Activated CD8-positive, alpha-beta T cell treated with anti-CD3 and anti-CD28 coated beads, Interleukin-2, amount 10 ng/mL, durations not matched to agents 7 days and 5 days (primary cell): Measurements from ENCODE around the gene ABCC2. TPM values are rescaled to one million over a fixed set of nuclear protein-coding genes. Genes with fewer than 3 reads are reported as not detected.
"Not testable (repeated sequence)": the region's sequence is repeated elsewhere in the genome, so short reads cannot be mapped to it uniquely, and the experiment has no call there.

Experiments used
- ATAC-seq: fragments of 150-1000 bp; cut with Tn5 transposase; one replicate; pipeline ENCODE4 v1.10.0; 2021; ENCODE audit warnings: moderate library complexity
- CTCF ChIA-PET: fragments of 350-600 bp; sonication (Branson Sonifier 250); formaldehyde crosslinking; loops from one replicate; lab custom pipeline; 2021; ENCODE audit warnings: antibody characterized with exemption; lab: Charles Lee
- POLR2A ChIA-PET: fragments of 350-600 bp; sonication (Branson Sonifier 250); formaldehyde crosslinking; loops from one replicate; lab custom pipeline; 2021; ENCODE audit warnings: antibody characterized with exemption; lab: Charles Lee
- DNase-seq: peaks from one replicate; pipeline ENCODE4 v3.0.0-alpha.2; 2020
- H3K27ac Mint-ChIP-seq: one replicate; pipeline ENCODE4 v1.8.0; 2021; ENCODE audit warnings: mild to moderate bottlenecking, mixed read lengths
- H3K27me3 Mint-ChIP-seq: one replicate; pipeline ENCODE4 v1.8.0; 2021; ENCODE audit warnings: low read depth, mixed read lengths
- H3K36me3 Mint-ChIP-seq: one replicate; pipeline ENCODE4 v1.8.0; 2021; ENCODE audit warnings: low read depth, mixed read lengths
- H3K4me1 Mint-ChIP-seq: one replicate; pipeline ENCODE4 v1.8.0; 2021; ENCODE audit warnings: low read depth, mixed read lengths
- H3K4me3 Mint-ChIP-seq: one replicate; pipeline ENCODE4 v1.8.0; 2021; ENCODE audit warnings: mild to moderate bottlenecking, mixed read lengths
- H3K9me3 Mint-ChIP-seq: one replicate; pipeline ENCODE4 v1.8.0; 2022; ENCODE audit warnings: mixed read lengths; ENCODE audit not compliant: insufficient read depth
- total RNA-seq, 2 experiments: library from RNA; stranded (reverse); gene quantifications; one replicate each; pipeline ENCODE4 v1.2.3, GENCODE V29; 2021

ABCC2 gene
- total RNA-seq, 2 experiments from 2014 or later: 0.76 to 0.97 TPM

DNA sequence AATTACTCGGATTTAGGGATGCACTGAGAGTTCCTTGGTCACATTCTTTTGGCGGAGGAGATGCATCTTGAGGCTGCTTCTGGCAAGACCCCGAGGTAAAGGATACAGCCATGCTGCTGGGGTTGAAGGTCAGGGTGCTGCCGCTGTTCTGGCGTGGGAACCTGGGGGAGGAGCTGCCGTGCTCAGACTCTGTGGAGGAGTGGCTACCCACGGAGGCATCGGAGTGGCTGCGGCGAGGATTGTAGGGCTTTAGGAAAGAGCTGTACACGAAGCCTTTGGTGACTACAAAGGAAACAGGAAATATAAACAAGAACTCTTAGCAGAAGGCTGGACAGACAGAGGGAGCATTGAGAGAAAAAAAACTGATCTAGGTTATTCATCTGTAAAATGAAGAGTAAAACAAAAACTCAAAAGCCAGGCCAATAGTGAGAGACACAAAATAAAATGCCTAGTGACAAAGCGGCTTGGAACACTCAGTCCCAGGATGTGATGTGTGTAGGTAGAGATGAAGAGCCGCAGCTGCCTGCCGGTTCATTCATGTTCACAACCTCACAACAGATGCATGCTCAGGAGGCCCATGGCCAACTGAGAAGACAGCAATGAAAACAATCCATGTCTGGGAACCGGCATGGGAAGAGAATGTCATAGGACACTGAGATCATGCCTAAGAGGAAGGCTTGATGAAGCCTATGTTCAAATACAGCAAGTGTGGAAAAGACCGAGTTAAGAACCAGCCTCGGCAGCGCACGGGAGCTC lies 97.8 kb downstream of the ABCC2 start:
- Mint-ChIP-seq H3K27ac (no peak overlapping the region), H3K36me3 (peaks cover 25% of the 10 kb centered on the region), H3K4me3 (no peak overlapping the region), H3K9me3 (no peaks in the 10 kb centered on the region), H3K27me3 (no peaks in the 10 kb centered on the region), H3K4me1 (peaks cover 17% of the 10 kb centered on the region)
- POLR2A ChIA-PET: no interaction called here
- DNase-seq (no peak), ATAC-seq (no peak)
- CTCF ChIA-PET: interaction anchor here (1.6 kb wide), 1 partner anchor 34 kb away, joined by 8 read pairs; no protein-coding TSS in a partner anchor

DNA sequence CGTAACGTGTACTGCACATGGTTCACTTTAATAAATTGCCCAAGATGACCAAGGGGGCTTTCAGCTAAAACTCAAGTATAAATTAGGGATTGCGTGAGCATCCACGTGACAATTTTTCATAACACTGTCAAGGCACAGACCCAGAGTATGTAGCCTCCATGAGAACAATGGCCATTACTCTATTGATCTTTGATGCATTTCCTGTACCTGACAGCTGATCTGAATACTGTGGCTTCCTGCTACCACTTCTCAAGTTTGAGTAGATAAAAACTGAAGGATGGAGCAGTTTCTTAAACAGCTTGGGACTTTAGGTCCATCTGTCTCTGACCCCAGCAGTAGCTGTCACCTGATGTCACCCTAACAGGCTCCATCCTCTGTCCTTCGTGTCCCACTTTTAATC lies 98.9 kb downstream of the ABCC2 start:
- Mint-ChIP-seq H3K36me3 (peaks cover 21% of the 10 kb centered on the region), H3K9me3 (no peaks in the 10 kb centered on the region), H3K27me3 (no peaks in the 10 kb centered on the region), H3K4me1 (peaks cover 17% of the 10 kb centered on the region), H3K4me3 (no peak overlapping the region), H3K27ac (peak overlapping the region; percentile 25)
- CTCF ChIA-PET: interaction anchor here (1.6 kb wide), 1 partner anchor 35 kb away, joined by 8 read pairs; no protein-coding TSS in a partner anchor
- ATAC-seq: no peak
- POLR2A ChIA-PET: no interaction called here
- no peak for DNase-seq

DNA sequence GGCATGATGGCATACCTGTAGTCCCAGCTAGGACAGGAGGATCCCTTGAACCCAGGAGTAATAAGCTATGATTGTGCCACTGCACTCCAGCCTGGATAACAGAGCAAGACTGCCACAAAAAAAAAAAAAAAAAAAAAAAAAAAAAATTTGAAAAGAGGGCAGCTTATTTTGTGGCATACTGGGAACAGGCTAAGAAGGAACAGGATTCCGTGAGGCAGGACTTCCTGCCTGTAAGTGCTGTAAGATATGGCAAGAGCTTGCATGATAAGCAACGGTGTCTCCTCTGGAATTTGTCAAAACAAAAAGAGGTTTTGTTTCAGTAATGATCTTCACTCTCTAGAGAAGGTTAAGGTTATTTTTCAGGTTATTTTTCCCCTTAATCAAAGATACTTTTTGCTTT lies 101.1 kb downstream of the ABCC2 start:
- H3K27ac Mint-ChIP-seq: no peak overlapping the region
- DNase-seq (no peak), ATAC-seq (no peak)
- peaks cover 10% of the 10 kb centered on the region for H3K4me1 Mint-ChIP-seq
- POLR2A ChIA-PET: no interaction called here
- H3K4me3 Mint-ChIP-seq: no peak overlapping the region
- no peaks in the 10 kb centered on the region for H3K27me3 Mint-ChIP-seq
- peaks cover 13% of the 10 kb centered on the region for H3K36me3 Mint-ChIP-seq
- no peaks in the 10 kb centered on the region for H3K9me3 Mint-ChIP-seq
- CTCF ChIA-PET: interaction anchor here (0.9 kb wide), 1 partner anchor 162 kb away, joined by 3 read pairs; no protein-coding TSS in a partner anchor

DNA sequence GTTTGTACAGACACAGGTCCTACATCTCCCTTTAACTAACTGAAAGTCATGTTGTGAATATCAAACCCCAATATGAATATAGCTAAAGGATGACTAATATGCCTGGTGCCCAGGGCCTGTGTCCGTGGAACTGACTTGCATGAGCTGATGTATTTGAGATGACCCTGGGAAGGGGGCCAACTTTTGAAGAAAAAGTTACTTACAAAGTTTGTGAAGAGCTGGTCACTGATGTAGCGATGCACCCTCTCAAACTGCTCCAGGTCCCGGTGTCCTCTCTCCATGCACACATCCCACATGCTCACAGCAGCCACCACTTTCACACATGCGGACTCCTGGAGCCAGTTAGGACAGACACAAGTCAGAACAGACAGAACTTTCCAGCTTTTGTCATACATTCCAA lies 106.2 kb downstream of the ABCC2 start:
- Mint-ChIP-seq H3K27me3 (no peaks in the 10 kb centered on the region), H3K27ac (no peak overlapping the region), H3K36me3 (peaks cover 2% of the 10 kb centered on the region), H3K9me3 (no peaks in the 10 kb centered on the region), H3K4me1 (no peaks in the 10 kb centered on the region), H3K4me3 (no peak overlapping the region)
- DNase-seq (no peak), ATAC-seq (no peak)
- ChIA-PET CTCF (no interaction called here), POLR2A (no interaction called here)

DNA sequence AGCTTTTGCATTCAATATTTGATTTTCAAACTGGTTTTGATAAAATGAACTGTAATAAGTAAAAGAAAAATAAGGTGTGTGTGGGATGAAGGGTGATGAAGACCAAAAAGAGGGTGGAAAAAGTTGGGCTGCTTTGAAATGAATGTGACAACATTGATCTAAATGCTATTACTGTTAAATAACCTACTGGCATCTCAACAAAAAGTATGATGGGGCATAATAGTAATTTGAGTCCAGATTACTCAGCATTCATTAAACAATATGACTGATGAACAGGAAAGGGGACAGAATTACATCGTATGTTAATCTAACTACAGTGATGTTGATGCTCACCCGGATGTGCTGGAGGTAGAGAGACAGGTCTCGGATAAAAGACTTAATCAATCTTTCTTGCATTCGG lies 112.2 kb downstream of the ABCC2 start:
- no peak for ATAC-seq
- CTCF ChIA-PET: interaction anchor here (1.1 kb wide), 1 partner anchor 49 kb away, joined by 4 read pairs; no protein-coding TSS in a partner anchor
- POLR2A ChIA-PET: no interaction called here

DNA sequence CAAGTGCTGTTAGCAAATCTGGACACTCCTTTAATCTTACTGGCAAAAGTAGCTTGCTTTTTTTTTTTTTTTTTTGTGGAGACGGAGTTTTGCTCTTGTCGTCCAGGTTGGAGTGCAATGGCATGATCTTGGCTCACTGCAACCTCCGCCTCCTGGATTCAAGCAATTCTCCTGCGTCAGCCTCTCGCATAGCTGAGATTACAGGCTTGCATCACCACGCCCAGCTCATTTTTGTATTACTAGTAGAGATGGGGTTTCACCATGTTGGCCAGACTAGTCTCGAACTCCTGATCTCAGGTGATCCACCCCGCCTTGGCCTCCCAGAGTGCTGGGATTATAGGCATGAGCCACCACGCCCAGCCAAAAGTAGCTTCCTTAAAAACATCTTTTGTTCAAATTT lies 112.6 kb downstream of the ABCC2 start:
- CTCF ChIA-PET: interaction anchor here (1.1 kb wide), 1 partner anchor 49 kb away, joined by 4 read pairs; no protein-coding TSS in a partner anchor
- H3K9me3 Mint-ChIP-seq, H3K4me3 Mint-ChIP-seq, H3K36me3 Mint-ChIP-seq, H3K4me1 Mint-ChIP-seq, POLR2A ChIA-PET, H3K27me3 Mint-ChIP-seq, H3K27ac Mint-ChIP-seq, ATAC-seq, DNase-seq: not testable (repeated sequence)

More for the DNA sequence above, 112.2 kb downstream of the ABCC2 start:
- Mint-ChIP-seq H3K36me3 (peaks cover 5% of the 10 kb centered on the region), H3K9me3 (no peaks in the 10 kb centered on the region), H3K27me3 (no peaks in the 10 kb centered on the region), H3K4me1 (no peaks in the 10 kb centered on the region), H3K27ac (no peak overlapping the region), H3K4me3 (no peak overlapping the region)
- no peak for DNase-seq

DNA sequence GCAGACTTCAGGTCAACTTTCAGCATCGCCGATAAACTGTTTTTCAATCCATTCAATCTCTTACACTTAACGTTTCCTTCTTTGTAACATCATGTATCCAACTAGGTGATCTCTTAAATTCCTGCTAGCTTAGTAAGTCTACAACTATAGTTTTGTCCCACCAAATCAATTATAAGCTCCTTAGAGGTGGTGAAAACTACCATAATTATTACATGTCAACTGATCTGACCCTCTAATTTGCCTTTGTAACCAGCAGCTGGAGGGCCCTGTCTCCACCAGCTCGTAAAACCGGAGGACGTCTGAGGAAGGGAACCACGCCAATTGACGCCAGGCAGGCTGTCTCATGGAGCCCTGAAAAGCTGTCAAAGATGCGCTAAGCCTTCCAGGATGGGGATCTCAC lies 113.4 kb downstream of the ABCC2 start:
- Mint-ChIP-seq H3K4me1 (no peaks in the 10 kb centered on the region), H3K4me3 (no peak overlapping the region), H3K9me3 (no peaks in the 10 kb centered on the region), H3K27me3 (no peaks in the 10 kb centered on the region), H3K36me3 (peaks cover 5% of the 10 kb centered on the region), H3K27ac (no peak overlapping the region)
- ATAC-seq: no peak
- DNase-seq: no peak
- ChIA-PET POLR2A (interaction anchor here (0.6 kb wide), 1 partner anchor 21 kb away, joined by 3 read pairs; no protein-coding TSS in a partner anchor), CTCF (interaction anchor here (1.0 kb wide), 1 partner anchor 114 kb away, joined by 3 read pairs; the partner anchor contains the start of gene DNMBP)

Other genes with a start within 250 kb of the ABCC2 start
- not detected for gene NKX2-3, start 249.7 kb upstream of the ABCC2 start, total RNA-seq
- gene SLC25A28, start 162.2 kb upstream of the ABCC2 start, total RNA-seq: 10 to 100 TPM; 50.7 to 55.0 TPM
- 1 to 10 TPM; 5.8 to 6.0 TPM for gene ENTPD7, start 123.1 kb upstream of the ABCC2 start, total RNA-seq
- 10 to 100 TPM; 36.1 to 39.3 TPM for gene COX15, start 50.5 kb upstream of the ABCC2 start, total RNA-seq
- 10 to 100 TPM; 24.0 to 25.8 TPM for gene CUTC, start 50.4 kb upstream of the ABCC2 start, total RNA-seq
- 1 to 10 TPM; 4.1 to 4.4 TPM for gene DNMBP, start 227.3 kb downstream of the ABCC2 start, total RNA-seq